Measurements from ENCODE around the gene FGF12. TPM values are rescaled to one million over a fixed set of nuclear protein-coding genes. Genes with fewer than 3 reads are reported as not detected.

FGF12 gene
- total RNA-seq, 6 experiments from 2014 or later, result 0.29 to 6.5 (median 0.76) TPM

DNA sequence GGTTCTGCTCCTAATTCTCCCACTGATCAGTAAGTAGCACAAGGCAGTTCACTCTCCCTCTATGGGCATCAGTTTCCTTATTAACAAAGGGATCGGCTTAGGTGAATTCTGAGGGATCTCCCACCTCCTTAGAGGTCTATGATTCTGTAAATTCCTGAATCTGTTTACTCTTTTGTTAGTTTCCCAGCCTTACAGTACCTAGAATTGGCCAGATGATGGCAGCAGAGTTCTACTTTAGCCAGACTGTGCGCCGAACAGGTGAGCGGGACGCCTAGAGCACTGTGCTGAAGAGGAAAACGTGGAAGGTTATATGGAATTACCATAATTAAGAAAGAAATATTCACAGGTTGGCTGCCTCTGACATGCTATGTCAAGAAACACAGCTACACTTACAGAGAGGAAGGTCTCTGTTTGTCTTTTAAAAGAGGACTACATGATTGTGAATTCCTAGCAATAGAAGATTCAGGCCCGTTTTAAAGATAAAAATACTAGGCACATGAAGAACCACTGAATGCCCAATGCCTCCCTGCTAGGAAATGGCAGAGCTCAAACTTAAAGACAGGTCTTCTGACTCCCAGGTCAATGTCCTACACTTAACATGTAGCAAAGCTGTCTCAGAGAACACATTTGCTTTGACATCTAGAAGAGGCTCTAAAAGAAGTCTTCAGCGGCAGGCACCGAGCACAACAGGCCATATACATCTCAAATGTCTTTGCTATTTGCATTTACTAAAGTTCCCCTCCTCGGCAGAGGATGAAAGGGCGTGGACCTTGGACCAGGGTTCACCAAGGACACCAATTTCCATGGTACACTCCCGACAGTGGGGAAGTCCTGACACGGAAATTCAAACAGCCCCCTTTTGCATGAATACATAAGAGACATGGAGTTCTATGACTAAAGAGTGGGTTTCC is 259.9 kb downstream of the FGF12 start:
- WGBS (ENCODE audit: insufficient coverage, low coverage, low lambda C conversion rate, missing lambda C conversion rate), result 18% methylated on average over 13 of the region's 13 CpGs
- TF ChIP-seq, protein P1, sequence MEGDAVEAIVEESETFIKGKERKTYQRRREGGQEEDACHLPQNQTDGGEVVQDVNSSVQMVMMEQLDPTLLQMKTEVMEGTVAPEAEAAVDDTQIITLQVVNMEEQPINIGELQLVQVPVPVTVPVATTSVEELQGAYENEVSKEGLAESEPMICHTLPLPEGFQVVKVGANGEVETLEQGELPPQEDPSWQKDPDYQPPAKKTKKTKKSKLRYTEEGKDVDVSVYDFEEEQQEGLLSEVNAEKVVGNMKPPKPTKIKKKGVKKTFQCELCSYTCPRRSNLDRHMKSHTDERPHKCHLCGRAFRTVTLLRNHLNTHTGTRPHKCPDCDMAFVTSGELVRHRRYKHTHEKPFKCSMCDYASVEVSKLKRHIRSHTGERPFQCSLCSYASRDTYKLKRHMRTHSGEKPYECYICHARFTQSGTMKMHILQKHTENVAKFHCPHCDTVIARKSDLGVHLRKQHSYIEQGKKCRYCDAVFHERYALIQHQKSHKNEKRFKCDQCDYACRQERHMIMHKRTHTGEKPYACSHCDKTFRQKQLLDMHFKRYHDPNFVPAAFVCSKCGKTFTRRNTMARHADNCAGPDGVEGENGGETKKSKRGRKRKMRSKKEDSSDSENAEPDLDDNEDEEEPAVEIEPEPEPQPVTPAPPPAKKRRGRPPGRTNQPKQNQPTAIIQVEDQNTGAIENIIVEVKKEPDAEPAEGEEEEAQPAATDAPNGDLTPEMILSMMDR (IDR thresholded peaks at IDR 0.05), result peak; percentile 86 to 94 (median 90)
- TF ChIP-seq POLR2A (IDR thresholded peaks at IDR 0.05), result no peak
- peak; percentile 95 to 98 (median 96) for ATAC-seq
- no peaks in the 10 kb centered on the region for H3K9me3 ChIP-seq
- H3K4me3 ChIP-seq, result no peak overlapping the region
- no peak overlapping the region for H3K27ac ChIP-seq
- DNase-seq, result peak in 2 of 3 donors; percentile 36 to 60
- H3K4me1 ChIP-seq, result no peaks in the 10 kb centered on the region
- peaks cover 0 to 8% of the 10 kb centered on the region in 2 donors for H3K27me3 ChIP-seq
- H3K36me3 ChIP-seq, result no peaks in the 10 kb centered on the region
- intact Hi-C loops (cut with DNase I), result no loop called here

DNA sequence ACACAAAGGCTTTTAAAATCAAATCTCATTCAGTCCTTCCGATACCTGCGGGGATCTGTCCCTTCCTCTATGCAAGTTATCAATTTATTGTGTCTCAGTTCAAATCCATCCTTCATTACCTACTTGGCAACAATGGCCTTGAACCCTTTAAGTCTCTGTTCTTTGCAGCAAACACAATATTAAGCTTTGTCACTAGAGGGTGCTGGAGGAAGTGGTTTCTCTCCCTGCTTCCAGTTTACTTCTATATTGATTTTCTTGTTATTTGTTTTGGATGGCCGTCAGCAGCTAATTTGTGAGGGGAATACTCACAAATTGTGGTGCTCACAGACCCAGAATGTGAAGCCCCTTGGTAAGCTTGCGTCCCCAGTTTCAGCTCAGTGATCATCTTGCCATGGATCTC is 278.3 kb downstream of the FGF12 start:
- no peak overlapping the region for H3K27ac ChIP-seq
- H3K36me3 ChIP-seq, result no peaks in the 10 kb centered on the region
- WGBS (ENCODE audit: insufficient coverage, low coverage, low lambda C conversion rate, missing lambda C conversion rate), result 42% methylated on average over 4 of the region's 4 CpGs
- peaks cover 5 to 20% of the 10 kb centered on the region in 2 donors for H3K27me3 ChIP-seq
- ATAC-seq (peak; percentile 74 to 80 (median 79)), DNase-seq (no peak)
- no peaks in the 10 kb centered on the region for H3K4me1 ChIP-seq
- H3K9me3 ChIP-seq, result no peaks in the 10 kb centered on the region
- H3K4me3 ChIP-seq, result no peak overlapping the region
- intact Hi-C loops (cut with DNase I), result loop anchor here in 1 of 2 donors (10.0 kb wide), 1 partner anchor 264 kb away; no protein-coding TSS in a partner anchor
- TF ChIP-seq POLR2A (IDR thresholded peaks at IDR 0.05), result no peak
- TF ChIP-seq, protein P1 (IDR thresholded peaks at IDR 0.05), result peak; percentile 33 to 55 (median 48)

DNA sequence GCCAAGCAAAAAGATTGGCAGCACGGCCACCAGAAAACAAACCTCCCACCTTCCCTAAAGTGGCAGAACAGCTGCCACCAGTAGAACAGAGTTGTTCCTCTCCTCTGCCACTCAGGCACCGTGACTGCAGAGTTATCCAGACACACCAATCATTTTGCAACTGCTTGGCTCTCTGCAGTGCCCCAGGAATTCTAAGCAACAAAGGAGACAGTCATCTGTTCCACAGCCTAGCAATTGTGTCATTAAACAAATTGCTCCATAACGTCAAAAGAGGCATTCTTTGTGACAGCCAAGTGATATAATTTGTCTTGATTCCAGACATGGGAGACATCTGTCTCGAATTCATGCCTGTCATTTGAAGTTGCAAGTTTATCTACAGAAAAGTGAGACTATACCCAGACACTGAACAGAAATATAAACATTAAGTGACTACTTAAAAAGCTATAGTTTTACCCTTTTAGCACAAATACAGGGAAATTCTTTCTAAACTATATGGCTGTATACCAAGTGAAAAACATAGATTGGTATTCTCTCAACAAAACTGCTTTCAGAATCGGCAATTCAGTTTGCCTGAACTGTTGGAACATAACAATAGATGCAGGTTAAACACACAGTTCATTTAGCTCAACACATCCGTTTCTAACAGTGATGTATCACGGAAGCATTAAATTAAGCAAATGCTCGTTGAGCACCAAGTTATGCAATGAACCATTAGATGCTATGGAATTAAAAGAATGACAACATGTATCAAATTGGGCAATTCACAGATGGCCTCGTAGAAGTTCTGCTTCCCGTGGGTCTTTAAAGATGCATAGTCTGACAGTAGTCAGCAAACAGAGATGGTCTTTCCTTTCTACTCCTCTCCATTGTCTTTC is 281.3 kb downstream of the FGF12 start:
- Histone ChIP-seq H3K4me3 (no peak overlapping the region), H3K27me3 (peaks cover 5 to 14% of the 10 kb centered on the region in 2 donors), H3K9me3 (no peaks in the 10 kb centered on the region), H3K36me3 (no peaks in the 10 kb centered on the region), H3K27ac (no peak overlapping the region), H3K4me1 (no peaks in the 10 kb centered on the region)
- ATAC-seq, result no peak
- intact Hi-C loops (cut with DNase I), result loop anchor here in 1 of 2 donors (10.0 kb wide), 1 partner anchor 261 kb away; no protein-coding TSS in a partner anchor
- WGBS (ENCODE audit: insufficient coverage, low coverage, low lambda C conversion rate, missing lambda C conversion rate), result 31% methylated on average over 10 of the region's 10 CpGs
- TF ChIP-seq POLR2A (IDR thresholded peaks at IDR 0.05), result no peak
- TF ChIP-seq, protein P1 (IDR thresholded peaks at IDR 0.05), result no peak
- DNase-seq, result no peak

DNA sequence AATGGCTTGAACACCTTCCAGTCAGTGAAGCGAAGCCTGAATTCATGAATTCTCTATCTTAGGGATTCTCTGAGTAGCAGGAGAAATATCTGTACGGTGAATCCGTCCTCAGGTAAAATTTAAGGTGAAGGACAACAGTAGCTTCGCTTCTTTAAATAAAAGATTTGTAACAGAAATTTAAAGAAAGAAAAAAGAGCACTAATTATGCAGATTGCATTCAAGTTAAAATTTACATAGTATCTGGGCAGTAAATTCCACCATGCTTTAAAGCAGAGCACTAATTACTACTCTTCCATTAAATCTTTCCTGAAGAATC is 282.6 kb downstream of the FGF12 start:
- no peaks in the 10 kb centered on the region for H3K9me3 ChIP-seq
- TF ChIP-seq POLR2A (IDR thresholded peaks at IDR 0.05), result no peak
- TF ChIP-seq, protein P1 (IDR thresholded peaks at IDR 0.05), result peak in 1 of 4 donors; percentile 4
- H3K27me3 ChIP-seq, result peaks cover 5 to 14% of the 10 kb centered on the region in 2 donors
- WGBS (ENCODE audit: insufficient coverage, low coverage, low lambda C conversion rate, missing lambda C conversion rate), result 27% methylated on average over 4 of the region's 4 CpGs
- no peak for DNase-seq
- no peaks in the 10 kb centered on the region for H3K36me3 ChIP-seq
- no peak for ATAC-seq
- H3K4me1 ChIP-seq, result no peaks in the 10 kb centered on the region
- H3K4me3 ChIP-seq, result no peak overlapping the region
- intact Hi-C loops (cut with DNase I), result loop anchor here in 1 of 2 donors (10.0 kb wide), 1 partner anchor 260 kb away; no protein-coding TSS in a partner anchor
- H3K27ac ChIP-seq, result no peak overlapping the region
